ENCODE data around the gene ARSJ.
A peak's percentile ranks its signal among the peaks of the same experiment; 100 is the strongest.

Gene ARSJ

DNA sequence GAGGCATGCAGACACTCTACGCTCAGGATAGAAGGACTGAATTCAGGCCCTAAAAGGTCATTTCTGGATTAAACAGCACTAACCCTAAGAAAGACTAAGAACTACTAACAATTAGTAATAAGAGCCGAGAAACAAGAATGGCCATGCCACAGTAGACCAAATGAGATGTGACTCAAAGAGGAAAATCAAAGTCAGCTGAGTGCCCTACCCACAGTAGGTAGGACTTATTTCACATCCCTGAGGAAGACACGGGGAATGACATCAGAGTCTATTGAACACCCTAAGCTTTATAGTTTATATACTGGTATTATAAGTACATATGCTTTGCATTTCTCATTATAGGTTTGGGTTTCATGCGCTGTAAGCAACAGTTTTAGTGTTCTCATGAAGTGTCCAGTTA is 2.7 kb upstream of the ARSJ start:
- no peak for DNase-seq

DNA sequence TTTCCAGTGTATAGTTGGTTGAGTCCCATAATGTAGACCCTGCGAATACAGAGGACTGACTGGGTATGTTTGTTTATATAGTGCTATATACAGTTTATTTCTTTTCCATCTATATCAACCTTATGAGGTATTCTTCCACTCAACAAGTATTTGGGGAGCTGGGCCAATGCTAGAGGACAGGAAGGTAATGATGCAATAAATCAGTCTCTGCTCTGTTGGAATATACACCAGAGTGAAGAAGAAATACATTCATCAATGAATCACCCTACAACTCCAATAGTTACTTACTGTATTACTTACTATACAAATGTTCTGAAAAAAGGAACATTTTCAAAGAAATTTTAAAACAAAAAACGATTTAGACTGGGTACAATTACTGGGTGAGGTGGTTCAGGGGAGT is 2.1 kb upstream of the ARSJ start:
- DNase-seq, result no peak

DNA sequence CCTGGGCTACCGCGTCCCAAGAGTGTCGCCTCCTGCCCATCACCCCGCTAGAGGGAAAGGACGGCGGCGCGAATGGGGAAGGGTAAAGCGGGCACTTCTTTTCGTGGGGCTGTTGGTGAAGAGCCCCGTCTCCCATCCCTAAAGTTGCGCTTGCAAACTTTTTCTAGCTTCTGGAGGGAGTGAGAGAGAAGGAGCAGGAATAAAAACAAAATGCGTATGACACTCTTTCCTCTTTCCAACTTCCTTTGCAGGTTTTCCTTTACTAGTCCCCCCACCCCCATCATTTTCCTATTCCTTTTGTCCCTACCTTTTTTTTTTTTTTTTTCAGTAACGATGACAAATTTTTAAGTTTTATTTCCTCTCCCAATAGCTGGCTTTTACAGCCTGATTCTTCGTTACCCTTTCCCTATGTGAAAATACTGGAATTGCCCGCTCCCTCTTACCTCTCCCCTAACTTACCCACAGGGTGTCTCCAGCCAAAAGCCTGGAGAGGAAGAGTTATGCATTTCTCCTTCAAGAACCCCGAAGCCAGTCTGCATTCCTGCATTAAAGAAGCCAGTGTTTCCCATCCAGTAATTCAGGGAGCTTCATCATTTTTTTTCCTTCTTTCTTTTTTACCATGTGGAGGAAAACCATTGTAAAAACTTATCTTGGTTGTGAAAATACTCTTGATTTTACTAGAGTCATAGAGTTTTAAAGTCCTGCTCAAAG is 613 bp upstream of the ARSJ start:
- DNase-seq, result no peak

DNA sequence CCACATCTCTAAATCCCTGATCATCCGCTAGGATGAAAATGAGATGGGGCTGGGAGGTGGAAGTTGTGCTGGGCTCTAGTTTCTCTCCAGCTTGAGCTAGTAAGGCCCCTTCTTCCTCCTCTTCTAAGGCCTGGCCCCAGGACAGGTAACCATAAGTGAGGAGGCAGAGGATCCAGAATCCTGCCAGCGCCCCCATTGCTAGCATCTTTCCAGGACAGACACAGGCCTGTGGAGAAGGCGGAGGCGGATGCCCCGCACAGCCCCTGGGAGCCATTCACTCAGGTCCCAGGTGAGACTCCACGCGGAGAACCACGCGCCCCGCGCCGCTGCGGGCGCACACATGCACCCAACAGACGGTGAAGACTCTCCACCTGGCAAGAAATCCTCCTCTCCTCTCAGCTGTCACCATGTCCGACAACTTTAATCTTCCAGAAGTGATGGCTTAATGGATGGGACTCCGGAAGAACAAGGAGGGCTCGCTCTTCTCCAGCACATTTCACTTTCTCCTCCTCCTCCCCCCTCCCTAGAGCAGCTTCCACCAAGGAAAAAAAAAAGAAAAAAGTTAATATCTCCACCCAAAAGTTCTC is 793 bp downstream of the ARSJ start:
- DNase-seq, result peak; percentile 16

DNA sequence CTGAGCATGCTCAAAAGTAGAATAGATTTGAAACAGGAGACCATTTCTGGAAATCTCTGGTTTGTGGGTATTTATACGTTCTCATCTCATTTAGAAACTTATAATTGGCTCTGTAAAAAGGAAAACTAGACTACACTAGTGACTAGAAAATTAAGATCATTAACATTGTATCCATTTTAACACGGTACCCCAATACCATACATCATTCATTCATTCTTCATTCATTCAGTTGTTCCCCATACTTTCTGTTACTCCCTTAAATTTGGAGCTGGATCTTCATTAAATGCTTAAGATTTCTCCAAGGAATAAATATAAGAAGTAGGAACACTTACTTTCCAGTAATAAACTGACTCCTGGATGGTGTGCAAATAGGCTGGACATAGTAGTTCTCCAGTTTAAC is 1.3 kb downstream of the ARSJ start:
- DNase-seq, result no peak

DNA sequence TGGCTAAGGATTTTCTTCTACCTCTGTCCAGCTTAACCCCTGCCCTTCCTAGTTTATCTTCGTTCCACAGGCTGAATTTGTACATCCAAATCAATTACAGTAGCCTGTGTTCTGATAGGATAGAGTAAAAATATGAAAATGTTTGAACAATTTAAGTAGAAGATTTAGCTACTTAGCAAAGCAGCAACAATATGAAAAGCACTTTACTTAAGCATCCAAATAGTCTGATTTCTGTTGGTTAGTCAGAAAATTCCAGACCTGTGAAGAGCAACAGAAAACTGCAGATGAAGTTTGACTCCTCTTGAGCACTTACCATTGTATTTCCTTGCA is 2.0 kb downstream of the ARSJ start:
- no peak for DNase-seq

DNA sequence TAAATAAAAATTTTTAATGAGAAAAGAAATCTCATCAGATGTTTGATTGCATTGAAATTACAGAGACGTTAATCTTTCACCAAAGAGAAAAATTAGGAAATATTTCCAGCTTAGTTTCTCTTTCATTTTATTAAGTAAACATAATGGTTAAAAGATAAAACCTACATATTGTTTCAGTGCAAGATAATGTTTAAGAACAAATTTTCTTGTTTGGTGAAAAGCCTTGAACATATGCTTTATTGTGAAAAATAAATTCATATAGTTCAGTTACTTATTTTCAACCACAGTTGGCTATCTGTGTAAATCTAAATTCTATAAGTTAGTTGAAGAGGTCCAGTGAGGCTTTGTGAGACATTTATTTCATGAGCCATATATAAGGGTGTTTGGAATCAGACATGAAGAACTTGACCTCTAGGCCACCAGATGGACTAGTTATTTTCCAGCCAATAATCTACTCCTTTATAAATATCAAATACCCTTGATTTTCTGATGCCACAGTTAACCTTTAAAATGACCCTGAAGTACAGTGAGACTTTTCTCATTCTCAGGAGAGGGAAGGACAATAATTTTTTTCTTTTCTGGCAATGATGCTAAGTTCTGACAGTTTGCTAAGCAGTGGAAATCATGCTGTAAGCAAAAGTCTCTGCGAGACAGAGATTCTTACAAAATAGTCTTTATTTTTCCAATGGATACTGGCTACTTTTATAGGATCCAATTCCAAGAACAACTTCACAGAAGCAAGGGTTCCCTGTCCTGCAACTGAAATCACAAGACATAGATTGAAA is 2.5 kb downstream of the ARSJ start:
- DNase-seq, result no peak

DNA sequence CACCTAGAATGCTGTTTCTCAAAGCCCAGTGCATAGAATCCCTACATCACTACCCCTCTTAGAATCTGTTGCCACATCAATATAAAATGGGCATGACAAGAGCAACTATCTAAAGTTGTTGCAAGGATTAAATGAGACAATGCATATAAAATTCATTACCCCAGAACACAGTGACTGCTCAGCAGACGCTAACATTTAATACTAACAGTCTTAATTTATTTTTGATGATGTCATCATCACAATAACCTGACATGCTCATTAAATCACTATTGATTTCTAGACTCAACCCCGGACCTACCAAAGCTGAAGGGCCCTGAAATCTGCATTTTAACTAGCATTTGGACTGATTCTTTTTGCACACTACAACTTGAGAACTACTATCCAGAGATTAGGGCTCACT is 3.9 kb downstream of the ARSJ start:
- no peak for DNase-seq

DNA sequence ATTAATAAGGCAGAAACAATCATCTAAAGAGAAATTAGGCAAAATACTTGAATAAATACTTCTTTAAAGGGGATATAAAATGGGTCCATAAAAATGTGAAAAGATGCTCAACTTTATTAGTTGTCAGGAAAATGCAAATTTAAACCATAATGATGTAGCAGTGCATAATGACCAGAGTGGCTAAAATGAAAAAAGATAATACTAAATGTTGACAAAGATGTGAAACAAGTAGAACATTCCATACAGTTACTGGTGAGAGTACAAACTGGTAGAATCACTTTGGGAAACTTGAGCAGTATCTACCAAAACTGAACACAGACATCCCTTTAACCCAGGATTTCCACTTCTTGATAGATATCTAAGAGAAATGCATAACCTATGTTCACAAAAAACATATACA is 5.0 kb downstream of the ARSJ start:
- no peak for DNase-seq

DNA sequence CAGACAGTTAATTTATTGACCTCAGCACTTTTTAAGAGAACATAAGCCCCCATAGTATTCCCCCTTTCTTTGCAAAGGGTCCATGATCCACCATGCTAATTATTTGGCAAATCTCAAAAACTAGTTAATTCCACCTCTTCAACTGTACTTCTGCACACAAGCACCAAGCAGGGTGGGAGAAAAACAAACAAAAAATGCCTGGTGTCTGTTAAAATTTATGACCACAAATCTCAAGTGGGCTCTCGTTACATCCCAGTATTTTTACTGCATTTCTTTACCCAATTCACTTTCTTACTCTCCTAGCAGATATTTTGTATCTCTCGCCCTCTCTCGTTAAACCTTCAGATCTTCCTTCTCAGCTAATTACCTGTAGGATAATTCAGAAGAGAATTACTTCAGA is 6.1 kb downstream of the ARSJ start:
- DNase-seq, result no peak

DNA sequence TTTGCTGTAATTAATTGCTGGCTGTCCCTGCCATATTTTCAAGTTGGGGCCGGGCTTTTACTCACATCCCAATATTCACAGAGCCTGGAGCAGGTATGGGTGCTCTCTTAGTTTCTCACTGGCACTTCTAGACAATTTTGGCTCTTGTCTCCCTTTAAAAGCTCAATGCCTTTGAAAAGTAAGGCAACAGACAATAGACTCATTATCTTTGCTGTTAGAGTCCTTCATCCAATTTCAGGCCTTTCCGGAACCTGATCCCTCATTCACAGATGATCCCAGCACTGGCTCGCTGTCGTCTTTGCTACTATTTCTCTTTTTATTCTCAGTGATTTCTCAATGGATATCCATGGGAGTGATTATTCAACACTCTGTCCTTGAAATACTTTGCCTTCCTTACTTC is 6.7 kb downstream of the ARSJ start:
- DNase-seq, result no peak

DNA sequence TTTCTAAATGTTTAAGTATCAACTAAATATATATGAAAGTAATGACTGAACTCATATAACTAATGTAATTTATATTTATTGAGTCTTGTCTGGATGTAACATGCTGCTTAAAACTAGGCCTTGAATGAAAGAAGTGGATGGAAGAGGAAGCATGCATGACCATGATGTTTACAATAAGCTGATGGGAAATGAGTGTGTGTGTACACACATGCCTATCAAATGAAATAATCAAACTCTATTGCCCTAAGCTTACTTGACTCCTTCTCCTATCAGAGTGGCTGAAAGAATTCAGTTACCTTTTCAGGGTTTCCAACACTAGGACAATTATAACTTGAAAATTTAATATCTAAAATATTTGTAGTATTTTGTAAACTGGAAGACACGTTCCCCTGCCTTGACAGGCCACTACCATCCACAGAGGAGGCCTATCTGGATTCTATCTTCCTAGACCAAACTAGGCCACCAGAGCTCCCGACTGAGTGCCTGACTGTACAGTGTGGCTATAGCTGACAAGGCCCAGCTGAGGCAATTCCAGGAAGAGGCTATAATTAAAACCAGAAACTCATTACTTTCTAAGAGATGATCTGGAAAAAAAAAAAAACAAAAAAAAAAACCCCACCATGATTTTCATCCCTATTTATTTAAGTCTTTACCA is 7.6 kb downstream of the ARSJ start:
- DNase-seq, result no peak

DNA sequence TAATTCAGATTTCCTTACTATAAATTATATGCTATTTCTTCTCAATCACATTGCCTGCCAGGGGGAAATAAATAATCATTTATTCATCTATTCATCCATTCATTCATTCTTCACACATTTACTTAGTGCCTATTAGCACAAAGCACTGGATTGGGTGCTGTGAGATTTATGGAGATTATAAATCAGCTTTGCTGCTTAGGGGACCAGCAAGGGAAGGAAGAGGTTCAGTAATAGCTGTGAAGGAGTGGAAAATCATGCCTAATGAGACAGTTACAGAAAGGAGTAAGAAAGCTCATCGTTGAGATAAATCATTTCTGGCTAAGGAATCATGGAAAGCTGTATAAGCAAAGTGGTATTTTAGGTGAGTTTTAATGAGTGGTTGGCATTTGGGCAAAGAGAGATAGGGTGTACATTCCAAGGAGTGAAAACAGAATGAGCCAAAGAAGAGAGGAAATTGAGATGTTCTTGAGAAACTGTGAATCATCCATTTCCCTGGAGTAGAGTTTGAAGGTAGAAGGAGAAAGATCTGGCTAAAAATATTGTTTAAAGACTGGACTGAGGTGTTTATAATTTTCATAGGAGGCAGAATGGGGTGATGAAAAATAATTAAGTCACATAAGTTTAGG is 9.6 kb downstream of the ARSJ start:
- DNase-seq, result no peak

DNA sequence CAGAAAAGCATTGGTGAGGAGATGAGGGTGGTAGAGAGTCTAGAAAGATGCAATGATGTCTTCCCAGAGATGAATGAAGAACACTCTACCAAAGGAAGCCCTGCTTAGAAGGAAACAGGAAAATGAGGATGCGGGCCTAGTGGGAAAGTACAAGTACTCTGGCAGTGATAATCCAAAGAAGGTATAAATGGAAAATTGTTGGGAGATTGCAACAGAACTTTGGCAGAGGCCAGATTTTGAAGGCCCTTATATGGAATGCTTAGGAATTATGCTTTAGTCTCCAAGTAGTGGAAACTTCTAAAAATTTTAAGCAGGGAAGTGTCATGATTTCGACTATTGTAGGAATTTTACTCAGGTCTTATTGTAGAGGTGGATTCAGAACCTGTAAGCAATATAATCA is 11.0 kb downstream of the ARSJ start:
- no peak for DNase-seq

DNA sequence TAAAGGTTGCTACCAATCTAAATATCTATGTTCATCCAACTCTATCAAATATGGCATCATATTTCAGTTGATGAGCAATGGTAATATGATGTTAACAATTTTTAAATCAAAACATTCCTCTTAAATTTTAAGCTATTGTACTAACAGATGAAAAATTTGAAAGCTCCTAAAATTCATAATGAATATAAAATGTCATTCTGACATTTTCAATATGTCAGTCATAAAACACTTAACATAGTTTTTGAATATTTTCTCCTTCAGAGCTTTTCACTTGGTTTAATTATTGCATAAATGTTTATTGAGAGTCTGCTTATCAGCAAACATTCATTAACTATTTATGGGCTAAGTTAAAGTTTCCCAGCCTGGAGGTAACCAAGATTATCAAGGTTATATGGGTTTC is 11.8 kb downstream of the ARSJ start:
- no peak for DNase-seq

DNA sequence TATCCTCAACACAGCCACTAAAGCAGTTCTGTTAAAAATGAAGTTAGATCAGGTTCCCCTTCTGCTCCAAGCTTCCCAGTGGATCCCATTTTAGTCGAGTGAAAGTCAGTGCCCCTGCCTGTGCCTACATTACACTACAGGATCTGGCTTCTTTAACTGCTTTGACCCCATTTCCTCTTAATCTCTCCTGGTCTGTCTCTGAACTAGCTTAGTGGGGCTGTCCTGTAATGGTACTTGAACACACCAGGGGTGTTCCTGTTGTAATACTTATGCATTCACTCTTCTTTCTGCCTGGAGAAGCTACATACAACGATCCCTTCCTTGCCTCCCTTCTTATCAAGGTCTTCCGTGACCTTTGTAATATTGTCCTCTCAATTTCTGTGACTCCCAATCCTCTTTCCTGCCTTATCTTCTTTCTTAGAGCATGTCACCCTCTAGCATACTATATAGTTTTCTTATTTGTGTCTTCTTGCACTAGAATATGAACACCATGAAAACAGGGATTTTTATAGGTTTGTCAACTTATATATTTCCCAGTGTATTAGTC is 16.7 kb downstream of the ARSJ start:
- no peak for DNase-seq

DNA sequence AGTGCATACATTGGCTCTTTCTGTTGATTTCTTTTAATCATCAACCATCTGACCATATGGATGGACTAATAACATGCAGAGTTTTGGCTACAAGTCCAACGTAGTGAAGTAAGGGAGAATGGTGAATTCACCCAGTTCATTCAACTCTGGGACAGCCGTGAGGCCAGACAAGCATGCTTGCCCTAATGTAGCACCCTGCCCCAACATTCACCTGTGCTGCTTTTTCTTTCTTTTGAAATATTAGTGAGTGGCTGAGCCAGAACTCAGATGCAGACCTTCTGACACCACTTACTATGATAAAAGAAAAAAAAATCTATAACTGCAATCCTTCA is 17.5 kb downstream of the ARSJ start:
- DNase-seq, result no peak

DNA sequence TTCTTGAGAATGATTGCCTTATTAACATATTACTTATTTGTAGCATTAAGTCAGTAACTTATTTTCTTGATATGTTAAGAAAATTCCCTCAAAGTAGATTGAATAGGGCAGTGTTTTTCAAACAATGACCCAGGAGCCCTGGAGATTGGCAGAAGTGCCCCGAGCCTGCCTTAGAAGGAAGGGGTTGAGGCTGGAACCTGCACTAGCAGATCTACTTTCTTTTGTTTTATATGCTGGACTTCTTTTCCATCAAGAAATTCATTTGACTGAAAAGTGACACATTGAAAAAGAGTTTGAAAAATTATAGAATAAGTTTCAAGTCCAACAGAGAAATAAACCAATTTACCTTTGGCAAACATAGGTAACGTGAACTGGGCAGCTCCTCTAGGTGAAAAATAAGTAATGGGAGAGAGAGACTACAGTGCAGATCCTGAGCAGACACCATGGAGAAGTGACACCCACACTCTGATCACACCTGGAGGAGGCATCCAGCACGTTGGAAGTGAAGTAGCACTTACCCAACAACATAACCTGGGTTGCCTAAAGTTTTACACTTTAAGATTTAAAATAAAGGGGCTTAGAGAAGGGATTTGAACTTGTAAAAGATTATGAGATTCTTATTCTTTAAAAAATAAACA is 18.6 kb downstream of the ARSJ start:
- no peak for DNase-seq

DNA sequence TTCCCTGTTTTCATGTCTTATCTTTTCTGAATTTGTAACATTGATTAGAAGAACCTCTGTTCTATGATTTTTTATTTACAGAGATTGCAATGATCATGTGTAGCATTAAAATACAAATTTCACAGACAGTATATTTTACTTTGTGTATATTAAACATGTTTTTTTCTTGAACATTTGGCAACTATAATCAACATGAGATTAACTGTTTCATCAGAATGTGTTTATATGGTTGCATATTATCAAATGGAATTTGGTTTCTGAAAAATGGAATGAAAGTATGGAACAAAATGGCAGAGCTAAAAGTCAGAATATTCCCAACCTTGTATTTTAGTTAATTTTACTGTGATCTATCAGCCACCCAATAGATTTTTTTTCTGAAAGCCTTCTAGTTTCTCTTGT is 19.9 kb downstream of the ARSJ start:
- no peak for DNase-seq

DNA sequence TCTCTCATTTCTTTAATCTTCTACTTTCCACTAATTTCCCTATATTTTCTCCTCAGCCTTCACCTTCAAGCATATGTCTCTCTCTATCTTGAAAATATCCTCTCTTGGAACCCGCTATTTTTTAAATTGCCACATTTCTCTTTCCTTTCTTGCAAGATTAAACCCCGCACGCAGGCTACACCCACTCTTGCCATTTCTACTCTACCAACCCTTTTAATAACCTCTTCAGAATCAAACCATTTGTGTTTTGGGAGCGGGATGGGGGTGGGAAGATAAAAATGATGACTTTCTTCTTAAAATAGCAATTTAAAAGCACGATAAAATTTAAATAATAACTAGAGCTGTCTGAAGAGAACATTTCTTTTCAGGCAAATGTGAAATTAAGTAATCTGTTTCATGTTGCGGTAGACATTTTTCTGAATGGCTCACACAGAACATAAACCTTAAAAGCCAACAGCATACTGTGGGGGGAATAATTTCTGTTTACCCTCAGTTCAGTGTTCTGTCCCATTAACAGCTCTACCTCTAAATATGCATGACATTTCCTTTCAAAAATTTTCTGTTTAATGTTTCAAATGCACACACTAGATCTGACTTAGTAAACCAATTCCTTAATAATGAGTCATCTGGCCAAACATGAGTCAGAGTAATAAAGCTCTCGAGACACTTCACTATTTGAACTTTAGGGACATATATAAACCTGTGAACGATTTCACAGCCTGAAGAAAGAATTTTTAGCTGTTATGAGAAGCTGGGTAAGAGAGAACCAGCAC is 20.5 kb downstream of the ARSJ start:
- no peak for DNase-seq

DNA sequence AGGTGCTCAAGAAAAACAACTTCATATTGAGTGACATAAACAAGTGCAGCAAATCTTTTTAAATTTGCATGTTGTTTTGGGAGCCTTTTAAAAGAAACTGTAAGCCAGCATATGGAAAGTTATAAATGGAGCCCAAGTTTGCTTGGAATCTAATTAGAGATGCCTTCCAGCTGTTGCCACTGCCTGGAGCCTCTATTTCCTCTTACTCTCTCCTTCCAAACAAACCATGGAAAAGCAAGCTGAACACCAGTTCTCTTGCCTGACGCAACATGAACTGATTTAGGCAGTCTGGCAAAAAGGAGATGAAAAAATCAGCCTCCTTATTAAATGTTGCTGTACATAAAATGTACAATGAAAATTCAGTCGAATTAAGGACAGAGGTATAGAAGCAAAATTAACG is 21.5 kb downstream of the ARSJ start:
- DNase-seq, result no peak

DNA sequence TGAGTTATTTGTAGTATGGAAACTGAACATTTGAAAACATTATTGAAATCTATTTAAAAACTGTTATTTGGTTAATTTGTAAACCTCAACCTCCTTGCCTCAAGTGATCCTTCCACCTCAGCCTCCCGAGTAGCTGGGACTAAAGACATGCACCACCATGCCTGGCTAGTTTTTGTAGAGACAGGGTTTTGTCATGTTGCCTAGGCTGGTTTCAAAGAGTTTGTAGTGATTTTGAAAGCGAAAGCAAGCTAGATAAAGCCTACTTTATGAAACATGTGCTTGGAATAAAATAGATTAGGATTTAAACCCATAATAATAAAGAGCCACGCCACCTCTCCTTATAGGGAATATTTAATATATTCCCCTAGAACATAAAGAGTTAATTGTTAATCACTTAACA is 23.5 kb downstream of the ARSJ start:
- no peak for DNase-seq
